IPS DF 4.7 (cell line): Measurements from ENCODE around the gene ORC5.

Experiments used
- DNase-seq: peaks from one replicate; pipeline ENCODE4 v3.0.0-alpha.2; 2013; ENCODE audit warnings: low spot score; ENCODE audit errors: extremely low read depth

ORC5 gene

DNA sequence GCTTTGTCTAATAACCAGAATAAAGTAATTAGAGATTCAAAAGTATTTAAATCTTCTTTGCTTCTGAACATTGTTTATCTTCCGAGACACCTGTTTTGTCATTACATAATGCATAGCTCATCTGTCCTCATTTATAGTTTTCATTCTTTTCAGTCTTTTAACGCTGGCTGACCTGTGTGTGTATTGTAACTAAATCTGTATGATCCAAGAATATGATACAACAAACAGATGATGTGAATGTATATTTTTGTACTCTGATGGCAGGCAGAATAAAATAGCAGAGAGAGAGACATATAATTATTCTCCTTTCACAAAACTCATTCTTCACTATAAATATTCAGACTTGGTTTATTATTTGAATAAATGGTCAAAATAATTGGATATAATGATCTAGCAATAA is 80.6 kb downstream of the ORC5 start:
- DNase-seq: no peak

GRCh38 chr7:104126411-104126841 is 81.4 kb downstream of the ORC5 start:
- no peak for DNase-seq

DNA sequence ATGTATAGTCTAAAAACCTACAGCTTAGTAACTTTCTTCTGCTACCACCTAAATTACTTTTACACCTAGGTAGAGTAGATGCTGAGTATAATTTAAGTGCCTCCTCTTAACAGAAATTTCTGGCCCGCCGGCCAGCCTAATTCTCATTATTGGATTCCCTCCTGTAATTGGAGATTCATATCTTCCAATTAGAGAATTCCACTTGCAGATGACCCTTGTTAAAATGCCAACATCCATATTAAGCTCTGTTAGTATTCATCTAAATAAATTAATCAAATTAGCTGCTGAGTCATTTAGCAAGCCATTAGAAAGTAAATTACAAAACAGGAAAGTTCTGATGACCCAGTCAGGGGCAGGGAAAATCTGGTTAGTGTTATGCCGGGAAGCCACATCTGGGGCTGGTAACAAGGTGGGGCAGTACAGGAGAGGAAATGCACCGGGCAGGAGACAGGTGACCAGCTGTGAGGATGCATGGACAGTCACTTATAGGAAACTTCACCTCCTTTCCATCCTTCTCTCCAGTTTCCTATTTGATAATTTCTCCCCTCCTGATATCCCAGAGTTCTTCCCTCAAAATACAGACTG is 82.8 kb downstream of the ORC5 start:
- DNase-seq: no peak

- DNase-seq: no peak
Observed at GRCh38 chr7:104124469-104124868, 83.3 kb downstream of the ORC5 start.

- no peak for DNase-seq
Observed at GRCh38 chr7:104123786-104124185, 84.0 kb downstream of the ORC5 start.

- DNase-seq: no peak
Observed at GRCh38 chr7:104113788-104114187, 94.0 kb downstream of the ORC5 start.

DNA sequence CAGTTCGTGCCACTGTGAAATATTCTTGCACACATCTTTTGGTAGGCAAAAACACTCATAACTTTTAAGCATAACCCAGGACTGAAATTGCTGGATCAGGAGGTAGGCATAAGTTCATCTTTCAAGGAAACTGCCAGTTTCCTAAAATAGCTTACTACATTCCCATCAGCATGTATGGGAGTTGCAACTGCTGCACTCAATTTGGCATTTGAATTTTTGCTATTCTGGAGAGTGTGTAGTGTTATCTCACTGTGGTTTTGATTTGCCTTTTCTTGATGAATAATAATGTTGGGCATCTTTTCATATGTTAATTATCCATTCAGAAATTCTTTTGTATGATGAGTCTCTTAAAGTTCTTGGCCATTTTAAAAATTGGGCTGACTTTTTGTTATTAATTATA is 95.2 kb downstream of the ORC5 start:
- DNase-seq: no peak

- DNase-seq: no peak
Observed at GRCh38 chr7:104111271-104111670, 96.5 kb downstream of the ORC5 start.

DNA sequence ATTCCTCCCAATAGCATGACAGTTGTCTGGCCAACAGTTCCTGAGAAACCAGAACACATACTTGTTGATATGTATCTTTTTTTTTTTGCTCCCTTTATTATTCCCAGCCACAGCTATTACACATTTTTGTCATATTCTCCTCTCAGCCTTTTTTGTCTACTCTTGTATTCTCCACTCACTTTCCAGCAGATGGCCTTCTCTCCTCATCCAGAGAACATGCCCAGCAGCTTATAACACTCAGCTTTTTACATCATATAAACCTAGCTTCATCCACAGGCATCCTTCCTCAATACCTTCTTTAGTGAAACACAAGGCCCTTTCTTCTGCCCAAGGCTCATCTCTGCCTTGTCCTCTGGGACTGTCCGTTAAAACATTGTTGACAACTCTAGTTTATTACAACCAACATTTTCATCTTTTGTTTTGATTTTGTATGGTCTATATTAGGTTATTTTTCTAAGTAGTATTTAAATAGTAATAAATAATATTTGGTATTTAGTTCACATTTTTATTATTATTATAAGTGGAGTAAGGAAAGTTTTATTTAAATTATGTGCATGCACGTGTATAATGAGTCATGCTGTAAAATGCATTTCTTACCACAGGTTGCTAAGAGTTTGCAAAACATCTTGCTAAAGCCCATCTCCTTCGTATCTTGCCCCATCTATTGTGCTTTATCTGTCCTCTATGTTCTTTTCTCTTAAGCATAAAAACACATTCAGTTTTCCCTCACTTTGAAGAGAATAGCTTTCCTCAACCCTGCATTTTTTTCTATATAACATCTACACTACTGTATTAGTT is 101.5 kb downstream of the ORC5 start:
- no peak for DNase-seq

GRCh38 chr7:104098890-104099289 is 108.9 kb downstream of the ORC5 start:
- DNase-seq: no peak

DNA sequence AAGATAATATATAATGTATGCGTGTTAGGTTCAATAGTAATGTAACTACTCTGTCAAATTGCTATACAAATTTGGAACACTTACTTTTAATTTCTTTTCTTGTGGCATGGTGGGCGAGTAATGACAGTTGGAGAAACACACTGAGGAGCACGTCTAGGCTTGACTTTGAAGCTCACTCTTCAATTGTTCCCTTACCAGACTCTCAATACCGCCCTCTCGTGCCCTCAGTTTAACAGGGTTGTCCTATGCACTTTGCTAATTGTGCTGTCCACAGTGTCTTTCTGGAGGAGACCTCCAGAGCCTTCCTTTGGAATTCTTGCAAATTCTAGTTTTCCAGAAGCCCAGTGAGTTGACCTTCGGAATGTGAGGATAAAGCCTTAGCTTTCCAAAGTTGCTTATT is 111.1 kb downstream of the ORC5 start:
- no peak for DNase-seq

- DNase-seq: no peak
Observed at GRCh38 chr7:104093127-104093526, 114.7 kb downstream of the ORC5 start.

- no peak for DNase-seq
Observed at GRCh38 chr7:104091242-104091641, 116.6 kb downstream of the ORC5 start.

DNA sequence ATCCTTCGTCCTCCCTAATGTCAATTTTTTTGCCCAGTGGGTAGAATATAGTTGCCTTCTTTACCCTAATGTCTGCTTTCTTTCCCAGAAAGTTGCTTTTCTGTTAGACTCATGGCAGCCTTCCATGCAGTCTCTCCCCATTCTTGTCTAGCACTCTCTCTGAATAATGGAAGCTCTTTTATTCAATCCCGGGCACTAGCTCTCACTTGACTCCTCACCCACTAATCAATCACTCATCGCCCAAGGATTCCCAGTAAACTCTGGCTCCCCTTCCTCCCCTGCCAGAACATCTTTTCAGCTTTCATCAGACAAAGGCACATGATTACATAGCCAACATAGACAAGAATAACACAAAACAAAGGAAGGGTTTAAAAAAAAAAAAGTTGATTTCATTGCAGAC is 118.2 kb downstream of the ORC5 start:
- no peak for DNase-seq

- no peak for DNase-seq
Observed at GRCh38 chr7:104089061-104089460, 118.8 kb downstream of the ORC5 start.
